DOHH2 (cell line): ENCODE measurements around the gene HMGN4.

Source experiments
- CTCF ChIP-seq: fragments of 200-600 bp; sonication (generic); IDR thresholded peaks from one replicate; pipeline ENCODE4 v1.5.1; 2014; ENCODE audit warnings: antibody characterized with exemption, mild to moderate bottlenecking, low read depth, low read length; ENCODE audit not compliant: poor library complexity, severe bottlenecking
- EZH2phosphoT487 ChIP-seq: fragments of 200-600 bp; sonication (generic); IDR thresholded peaks from 2 replicates; pipeline ENCODE4 v1.6.1; 2017; ENCODE audit warnings: borderline replicate concordance, mild to moderate bottlenecking, antibody characterized with exemption, low read length, moderate library complexity, mixed read lengths

DNA sequence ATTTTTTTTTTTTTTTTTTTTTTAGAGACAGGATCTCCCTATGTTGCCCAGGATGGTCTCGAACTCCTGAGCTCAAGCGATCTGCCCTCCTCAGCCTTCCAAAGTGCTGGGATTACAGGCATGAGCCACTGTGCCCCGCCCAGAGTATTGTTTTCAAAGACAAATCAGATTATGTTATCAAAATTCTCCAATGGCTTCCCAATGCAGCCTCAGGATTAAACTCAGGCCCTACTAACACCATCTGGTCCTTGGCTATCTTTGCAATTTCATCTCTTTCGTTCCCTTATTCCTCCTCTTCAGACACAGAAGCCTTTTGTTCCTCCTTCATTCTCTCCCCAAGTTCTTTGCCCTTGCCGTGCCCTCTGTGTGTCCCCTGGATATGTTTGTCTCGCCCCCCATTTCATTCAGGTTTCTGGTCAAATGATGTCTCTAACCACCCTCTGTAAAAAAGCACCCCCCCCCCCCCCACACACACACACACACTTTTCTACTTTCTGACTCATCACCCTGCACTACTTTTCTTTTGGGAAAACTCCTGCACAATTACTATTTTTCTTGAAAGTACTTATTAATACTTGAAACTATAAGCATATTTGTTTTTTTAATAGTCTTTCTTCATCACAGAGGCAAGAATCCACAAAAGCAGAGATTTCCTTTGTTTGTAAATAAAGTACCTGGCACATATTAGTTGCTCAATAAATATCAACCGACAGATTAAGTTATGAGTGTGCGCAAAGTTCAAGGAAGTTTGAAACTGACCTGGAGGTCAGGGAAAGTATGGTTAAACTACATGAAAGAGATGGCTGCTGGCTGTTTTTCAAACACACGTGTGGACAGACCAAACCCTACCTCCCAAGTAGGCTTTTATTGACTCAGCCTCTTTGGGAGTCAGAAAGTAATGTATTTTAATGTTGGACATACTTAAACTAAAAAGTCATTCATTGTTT, 21.4 kb upstream of the HMGN4 start:
- TF ChIP-seq CTCF (no peak), EZH2phosphoT487 (no peak)
